H9 (cell line): ENCODE results near the gene CASQ2. TPM values are rescaled to one million over a fixed set of nuclear protein-coding genes. Genes with fewer than 3 reads are reported as not detected.

ENCODE experiments used
- DNase-seq: peaks from one replicate; pipeline ENCODE4 v3.0.0-alpha.2; 2017
- H2AFZ ChIP-seq: one replicate; pipeline ENCODE4 v1.6.1; 2013; ENCODE audit warnings: mild to moderate bottlenecking, low read length, control low read depth, moderate library complexity
- H2AK5ac ChIP-seq: 2 replicates; pipeline ENCODE4 v1.6.1; 2013; ENCODE audit warnings: low read length, control low read depth, mixed read lengths; ENCODE audit not compliant: insufficient read length
- H2BK120ac ChIP-seq: one replicate; pipeline ENCODE4 v1.6.1; 2013; ENCODE audit warnings: low read depth, mild to moderate bottlenecking, low read length, control low read depth, inconsistent platforms; ENCODE audit not compliant: poor library complexity, severe bottlenecking
- H2BK12ac ChIP-seq: 2 replicates; pipeline ENCODE4 v1.6.1; 2013; ENCODE audit warnings: low read length, control low read depth, mixed read lengths, low read depth; ENCODE audit not compliant: insufficient read length
- H2BK15ac ChIP-seq: 2 replicates; pipeline ENCODE4 v1.6.1; 2013; ENCODE audit warnings: low read depth, low read length, control low read depth
- H2BK20ac ChIP-seq: one replicate; pipeline ENCODE4 v1.6.1; 2013; ENCODE audit warnings: low read depth, mild to moderate bottlenecking, low read length, control low read depth, inconsistent platforms; ENCODE audit not compliant: poor library complexity, severe bottlenecking
- H2BK5ac ChIP-seq: 2 replicates; pipeline ENCODE4 v1.6.1; 2013; ENCODE audit warnings: low read length, control low read depth, mixed read lengths; ENCODE audit not compliant: insufficient read length
- H3K14ac ChIP-seq: 2 replicates; pipeline ENCODE4 v1.6.1; 2013; ENCODE audit warnings: low read length, control low read depth; ENCODE audit not compliant: insufficient read depth
- H3K18ac ChIP-seq: 2 replicates; pipeline ENCODE4 v1.6.1; 2013; ENCODE audit warnings: low read depth, mild to moderate bottlenecking, mixed read lengths, low read length, control low read depth; ENCODE audit not compliant: insufficient read length
- H3K23ac ChIP-seq: 2 replicates; pipeline ENCODE4 v1.6.1; 2013; ENCODE audit warnings: low read length, control low read depth, mixed read lengths, low read depth; ENCODE audit not compliant: insufficient read length
- H3K23me2 ChIP-seq: 2 replicates; pipeline ENCODE4 v1.6.1; 2013; ENCODE audit warnings: low read depth, mild to moderate bottlenecking, mixed read lengths, low read length, control low read depth; ENCODE audit not compliant: insufficient read length, poor library complexity, severe bottlenecking
- H3K27ac ChIP-seq: 2 replicates; pipeline ENCODE4 v1.5.1; 2013; ENCODE audit warnings: low read length, control low read depth, mixed read lengths, low read depth; ENCODE audit not compliant: insufficient read length
- H3K27me3 ChIP-seq: 2 replicates; pipeline ENCODE4 v1.6.1; 2013; ENCODE audit warnings: low read length, control low read depth, inconsistent platforms; ENCODE audit not compliant: insufficient read depth
- H3K4ac ChIP-seq: 2 replicates; pipeline ENCODE4 v1.6.1; 2013; ENCODE audit warnings: low read depth, mild to moderate bottlenecking, control low read depth, inconsistent platforms, low read length, moderate library complexity
- H3K4me1 ChIP-seq: 2 replicates; pipeline ENCODE4 v1.6.1; 2013; ENCODE audit warnings: low read length, control low read depth, inconsistent platforms; ENCODE audit not compliant: insufficient read depth
- H3K4me2 ChIP-seq: 2 replicates; pipeline ENCODE4 v1.6.1; 2013; ENCODE audit warnings: low read length, control low read depth, mixed read lengths; ENCODE audit not compliant: insufficient read length, insufficient read depth
- H3K56ac ChIP-seq: 2 replicates; pipeline ENCODE4 v1.6.1; 2013; ENCODE audit warnings: low read depth, mild to moderate bottlenecking, mixed read lengths, low read length, control low read depth; ENCODE audit not compliant: insufficient read length
- H3K79me1 ChIP-seq: 2 replicates; pipeline ENCODE4 v1.6.1; 2013; ENCODE audit warnings: low read depth, mild to moderate bottlenecking, moderate library complexity, low read length, control low read depth, inconsistent platforms; ENCODE audit not compliant: insufficient read depth, poor library complexity, severe bottlenecking
- H3K79me2 ChIP-seq: 2 replicates; pipeline ENCODE4 v1.6.1; 2013; ENCODE audit warnings: low read length, control low read depth, inconsistent platforms; ENCODE audit not compliant: insufficient read depth
- H3K9ac ChIP-seq: 2 replicates; pipeline ENCODE4 v1.6.1; 2013; ENCODE audit warnings: low read length, control low read depth, mixed read lengths; ENCODE audit not compliant: insufficient read length; ENCODE audit errors: extremely low read depth
- H3K9me3 ChIP-seq: one replicate; pipeline ENCODE4 v1.6.1; 2013; ENCODE audit warnings: low read depth, low read length, inconsistent platforms; ENCODE audit not compliant: control insufficient read depth
- H3T11ph ChIP-seq: one replicate; pipeline ENCODE4 v1.6.1; 2013; ENCODE audit warnings: mild to moderate bottlenecking, low read length, control low read depth, inconsistent platforms
- H4K20me1 ChIP-seq: one replicate; pipeline ENCODE4 v1.6.1; 2013; ENCODE audit not compliant: control insufficient read depth, insufficient read length, insufficient read depth
- H4K5ac ChIP-seq: 2 replicates; pipeline ENCODE4 v1.6.1; 2013; ENCODE audit warnings: low read depth, mild to moderate bottlenecking, mixed read lengths, low read length, control low read depth; ENCODE audit not compliant: insufficient read length
- H4K8ac ChIP-seq: replicated peaks from 2 replicates; pipeline ENCODE4 v1.6.1; 2013; ENCODE audit warnings: low read length, control low read depth, mixed read lengths, low read depth; ENCODE audit not compliant: insufficient read length
- H4K91ac ChIP-seq: 2 replicates; pipeline ENCODE4 v1.6.1; 2013; ENCODE audit warnings: low read depth, mild to moderate bottlenecking, moderate library complexity, mixed read lengths, low read length, control low read depth; ENCODE audit not compliant: insufficient read length
- H3K27ac Mint-ChIP-seq, 3 experiments: 2 replicates in 2 of 3; 3 replicates in 1 of 3; pipeline ENCODE4 v1.8.0; 2020 to 2021; ENCODE audit warnings: mixed read lengths in 3 of 3, mild to moderate bottlenecking in 1 of 3, moderate library complexity in 1 of 3
- H3K27me3 Mint-ChIP-seq: 2 replicates; pipeline ENCODE4 v1.8.0; 2021; ENCODE audit warnings: low read depth, mild to moderate bottlenecking, moderate library complexity, mixed read lengths
- H3K36me3 Mint-ChIP-seq, 3 experiments: 2 replicates in 2 of 3; 3 replicates in 1 of 3; pipeline ENCODE4 v1.8.0; 2020 to 2021; ENCODE audit warnings: low read depth in 3 of 3, mixed read lengths in 3 of 3; ENCODE audit not compliant: insufficient read depth in 1 of 3
- H3K4me1 Mint-ChIP-seq, 2 experiments: 2 replicates each; pipeline ENCODE4 v1.8.0; 2020; ENCODE audit warnings: mixed read lengths in 2 of 2
- H3K4me3 Mint-ChIP-seq, 2 experiments: 2 replicates in 1 of 2; 3 replicates in 1 of 2; pipeline ENCODE4 v1.8.0; 2020 to 2021; ENCODE audit warnings: mild to moderate bottlenecking in 2 of 2, mixed read lengths in 2 of 2, moderate library complexity in 1 of 2
- H3K9me3 Mint-ChIP-seq, 2 experiments: 2 replicates in 1 of 2; 3 replicates in 1 of 2; pipeline ENCODE4 v1.8.0; 2020; ENCODE audit warnings: mild to moderate bottlenecking in 2 of 2, mixed read lengths in 2 of 2, moderate library complexity in 1 of 2
- CTCF ChIP-seq: fragments of 200-600 bp; sonication (generic); conservative IDR thresholded peaks from 3 replicates; pipeline ENCODE4 v1.8.0; 2021; ENCODE audit warnings: antibody characterized with exemption, mild to moderate bottlenecking
- WGBS: extraction: QIAGEN DNeasy Blood & Tissue Kit; methylation state at CpG from one replicate; pipeline ENCODE4 v1.1.7; 2013; ENCODE audit warnings: missing lambda C conversion rate, low lambda C conversion rate, mixed read lengths; ENCODE audit not compliant: insufficient read length; ENCODE audit errors: extremely low coverage; 5-methylcytosine and 5-hydroxymethylcytosine counted together
- total RNA-seq: library from RNA; stranded (reverse); gene quantifications from 2 replicates; pipeline ENCODE4 v1.2.1, GENCODE V29; 2021

Gene CASQ2
- total RNA-seq, 1 experiment from 2014 or later, result not detected

DNA sequence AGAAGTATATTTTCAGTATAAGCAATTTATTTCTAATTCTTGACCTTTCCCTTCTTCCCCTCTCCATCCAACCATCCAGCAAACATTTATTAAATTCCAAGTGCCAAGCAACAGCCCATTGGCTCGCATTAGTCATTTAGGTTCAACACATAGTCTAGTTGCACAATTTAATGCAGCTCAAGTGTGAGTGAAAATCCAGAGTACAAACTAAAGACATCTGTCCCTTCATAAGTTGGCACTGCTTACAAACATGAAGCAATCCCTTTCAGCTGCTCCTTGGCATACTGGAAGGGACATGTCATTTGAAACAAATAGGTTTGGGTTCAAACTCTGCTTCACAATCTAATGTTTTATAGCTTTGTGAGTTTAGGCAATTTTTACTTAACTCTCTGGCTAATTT lies 10.7 kb downstream of the CASQ2 start:
- Histone ChIP-seq H2AFZ (no peak overlapping the region), H3K14ac (no peak overlapping the region), H3K9ac (no peak overlapping the region), H3K27ac (no peak overlapping the region), H4K91ac (no peak overlapping the region), H3K79me1 (no peaks in the 10 kb centered on the region), H3K4ac (no peak overlapping the region), H2BK12ac (no peak overlapping the region), H4K5ac (no peak overlapping the region), H2BK15ac (no peak overlapping the region), H2BK5ac (no peak overlapping the region), H3K79me2 (no peaks in the 10 kb centered on the region), H3K56ac (no peak overlapping the region), H3K4me2 (no peak overlapping the region), H3K23me2 (no peaks in the 10 kb centered on the region), H3K18ac (no peak overlapping the region), H3T11ph (no peak overlapping the region), H4K20me1 (no peaks in the 10 kb centered on the region), H3K23ac (no peak overlapping the region), H2AK5ac (no peak overlapping the region), H3K4me1 (no peaks in the 10 kb centered on the region), H2BK20ac (no peak overlapping the region), H2BK120ac (no peak overlapping the region), H4K8ac (no peak overlapping the region), H3K27me3 (no peaks in the 10 kb centered on the region), H3K9me3 (no peaks in the 10 kb centered on the region)
- no peaks in the 10 kb centered on the region; a peak in 1 of 7 replicates for H3K36me3 Mint-ChIP-seq
- DNase-seq, result no peak
- H3K27ac Mint-ChIP-seq, result no peak overlapping the region
- no CpG with 5 or more reads among the region's 1 CpG for WGBS
- H3K9me3 Mint-ChIP-seq, result peaks cover 3 to 5% of the 10 kb centered on the region in 2 experiments; a peak in 3 of 5 replicates
- no peaks in the 10 kb centered on the region for H3K4me1 Mint-ChIP-seq
- peaks cover 8% of the 10 kb centered on the region; the same call in 1 of the 2 replicates for H3K27me3 Mint-ChIP-seq
- no peak overlapping the region for H3K4me3 Mint-ChIP-seq
- TF ChIP-seq CTCF, result no peak
